NT2/D1 (cell line): Measurements from ENCODE around the gene ZNF547.

Experiments
- SUZ12 ChIP-seq: IDR thresholded peaks from 2 replicates; pipeline ENCODE4 v1.6.1; 2011; ENCODE audit not compliant: insufficient read length, insufficient read depth; ENCODE audit errors: extremely low read depth
- YY1 ChIP-seq: IDR thresholded peaks from 2 replicates; pipeline ENCODE4 v1.6.1; 2011; ENCODE audit not compliant: insufficient read length, insufficient read depth

DNA sequence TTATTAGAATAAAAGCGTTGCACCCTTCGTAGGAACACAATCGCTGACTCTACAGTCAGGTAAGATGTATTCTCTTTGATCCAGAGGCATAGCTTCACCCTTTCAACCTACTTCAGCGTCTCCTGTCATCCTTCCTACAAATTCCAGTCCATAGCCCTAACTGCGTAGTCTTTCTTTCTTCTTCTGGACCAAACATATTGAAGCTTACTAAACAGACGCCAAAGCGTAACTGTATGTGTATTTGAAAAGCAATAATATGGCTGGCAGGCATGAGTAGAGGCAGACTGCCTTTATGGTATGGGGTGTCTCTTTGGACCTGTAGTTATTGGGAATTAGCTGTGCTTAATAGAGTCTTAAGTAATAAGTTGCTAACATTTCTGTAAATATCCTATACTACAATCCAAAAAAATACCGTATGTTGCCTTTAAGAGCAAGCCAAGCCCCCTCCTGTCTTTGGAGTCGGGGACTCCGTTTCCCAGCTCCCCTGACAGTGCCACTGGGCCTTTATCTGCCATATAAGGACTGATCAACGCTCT is 25.9 kb downstream of the ZNF547 start:
- no peak for TF ChIP-seq YY1
- no peak for TF ChIP-seq SUZ12
